ENCODE results near the gene ZRANB2.

Gene ZRANB2

DNA sequence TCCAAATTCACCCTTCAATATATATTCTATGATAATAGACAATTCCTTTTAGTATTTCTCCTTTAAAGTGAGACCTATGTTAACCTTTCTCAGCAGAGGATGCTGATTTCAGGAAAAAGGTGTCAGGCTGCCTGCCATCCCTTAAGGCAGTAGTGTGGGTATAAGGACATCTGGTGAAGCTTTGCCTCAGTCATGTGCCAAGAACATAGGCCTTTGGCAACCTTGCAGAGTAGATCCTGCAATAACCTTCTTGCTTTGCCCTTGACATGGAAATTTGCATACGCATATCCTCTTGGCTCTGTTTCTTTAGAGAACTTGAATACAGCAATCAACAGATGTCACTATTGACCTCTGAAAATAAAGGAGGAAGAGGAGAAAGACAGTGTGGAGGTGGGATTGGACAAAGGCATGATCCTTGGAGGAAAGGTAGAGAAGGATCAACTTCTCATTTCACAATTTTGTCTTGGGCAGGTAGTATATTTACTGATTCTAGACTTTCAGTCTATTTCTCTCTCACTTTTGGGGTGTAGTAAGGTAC is 21.1 kb upstream of the ZRANB2 start:
- no peak overlapping the region for H3K9ac ChIP-seq (ENCODE audit: insufficient read length, low read depth)
- no peaks in the 10 kb centered on the region for H3K4me1 ChIP-seq (ENCODE audit: insufficient read depth, insufficient read length)
- H3K9me3 ChIP-seq (ENCODE audit: insufficient read depth, low read length), result no peaks in the 10 kb centered on the region
- no peaks in the 10 kb centered on the region for H3K27me3 ChIP-seq (ENCODE audit: insufficient read depth, insufficient read length)
- no peaks in the 10 kb centered on the region for H3K36me3 ChIP-seq (ENCODE audit: insufficient read depth, insufficient read length, low read length)
- H3K4me3 ChIP-seq (ENCODE audit: insufficient read length, low read depth), result no peak overlapping the region
- no peak for TF ChIP-seq YY1 (IDR thresholded peaks at IDR 0.05; ENCODE audit: insufficient read depth, insufficient read length)
- TF ChIP-seq SUZ12 (IDR thresholded peaks at IDR 0.05; ENCODE audit: extremely low read depth, insufficient read depth, insufficient read length), result no peak
- TF ChIP-seq ZNF274 (IDR thresholded peaks at IDR 0.05; ENCODE audit: low read depth, low read length), result no peak
- no peak for DNase-seq (ENCODE audit: low read depth, low spot score)

DNA sequence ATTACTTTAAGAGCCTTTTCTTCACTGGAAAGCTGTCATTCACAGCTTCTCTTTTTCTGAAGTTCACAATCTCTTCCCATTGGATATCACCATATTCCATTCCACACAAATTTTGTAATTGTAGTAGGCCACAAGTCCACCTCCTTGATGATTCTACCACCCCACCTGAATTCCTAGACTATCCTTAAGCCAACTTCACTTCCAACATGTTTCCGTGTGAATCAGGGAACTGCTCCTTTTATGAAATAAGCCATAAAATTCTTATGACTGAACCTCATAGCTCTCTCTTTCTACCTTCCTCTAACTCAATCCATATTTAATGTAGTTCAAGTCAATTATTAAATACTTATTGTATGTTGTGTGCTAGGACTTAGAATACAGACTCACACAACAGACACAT is 16.6 kb upstream of the ZRANB2 start:
- Histone ChIP-seq H3K36me3 (ENCODE audit: insufficient read depth, insufficient read length, low read length) (no peaks in the 10 kb centered on the region), H3K27me3 (ENCODE audit: insufficient read depth, insufficient read length) (no peaks in the 10 kb centered on the region), H3K9me3 (ENCODE audit: insufficient read depth, low read length) (no peaks in the 10 kb centered on the region), H3K4me3 (ENCODE audit: insufficient read length, low read depth) (no peak overlapping the region), H3K4me1 (ENCODE audit: insufficient read depth, insufficient read length) (no peaks in the 10 kb centered on the region), H3K9ac (ENCODE audit: insufficient read length, low read depth) (no peak overlapping the region)
- no peak for TF ChIP-seq SUZ12 (IDR thresholded peaks at IDR 0.05; ENCODE audit: extremely low read depth, insufficient read depth, insufficient read length)
- no peak for TF ChIP-seq YY1 (IDR thresholded peaks at IDR 0.05; ENCODE audit: insufficient read depth, insufficient read length)
- no peak for TF ChIP-seq ZNF274 (IDR thresholded peaks at IDR 0.05; ENCODE audit: low read depth, low read length)
- DNase-seq (ENCODE audit: low read depth, low spot score), result no peak

DNA sequence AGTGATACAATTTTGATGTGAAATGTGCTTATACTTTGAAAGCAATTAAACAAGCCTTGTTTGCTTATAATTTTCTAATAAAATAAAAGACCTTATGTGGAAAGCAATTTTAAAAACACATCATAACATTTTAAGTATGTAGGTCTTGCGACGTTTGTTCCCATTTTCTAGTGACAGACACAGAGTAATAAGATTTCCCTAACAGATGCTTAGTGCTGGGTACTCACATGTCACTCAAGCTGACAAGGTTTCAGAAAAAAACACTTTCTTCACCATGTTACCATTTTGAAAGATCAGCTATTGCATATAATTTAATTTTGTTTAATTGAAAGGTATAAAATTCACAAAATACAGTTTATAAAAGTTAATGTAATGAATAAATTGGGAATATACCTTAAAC is 14.1 kb upstream of the ZRANB2 start:
- H3K36me3 ChIP-seq (ENCODE audit: insufficient read depth, insufficient read length, low read length), result no peaks in the 10 kb centered on the region
- H3K9ac ChIP-seq (ENCODE audit: insufficient read length, low read depth), result no peak overlapping the region
- TF ChIP-seq YY1 (IDR thresholded peaks at IDR 0.05; ENCODE audit: insufficient read depth, insufficient read length), result no peak
- no peak for TF ChIP-seq ZNF274 (IDR thresholded peaks at IDR 0.05; ENCODE audit: low read depth, low read length)
- no peak for TF ChIP-seq SUZ12 (IDR thresholded peaks at IDR 0.05; ENCODE audit: extremely low read depth, insufficient read depth, insufficient read length)
- H3K27me3 ChIP-seq (ENCODE audit: insufficient read depth, insufficient read length), result no peaks in the 10 kb centered on the region
- H3K4me1 ChIP-seq (ENCODE audit: insufficient read depth, insufficient read length), result no peaks in the 10 kb centered on the region
- no peak overlapping the region for H3K4me3 ChIP-seq (ENCODE audit: insufficient read length, low read depth)
- DNase-seq (ENCODE audit: low read depth, low spot score), result no peak
- H3K9me3 ChIP-seq (ENCODE audit: insufficient read depth, low read length), result no peaks in the 10 kb centered on the region

DNA sequence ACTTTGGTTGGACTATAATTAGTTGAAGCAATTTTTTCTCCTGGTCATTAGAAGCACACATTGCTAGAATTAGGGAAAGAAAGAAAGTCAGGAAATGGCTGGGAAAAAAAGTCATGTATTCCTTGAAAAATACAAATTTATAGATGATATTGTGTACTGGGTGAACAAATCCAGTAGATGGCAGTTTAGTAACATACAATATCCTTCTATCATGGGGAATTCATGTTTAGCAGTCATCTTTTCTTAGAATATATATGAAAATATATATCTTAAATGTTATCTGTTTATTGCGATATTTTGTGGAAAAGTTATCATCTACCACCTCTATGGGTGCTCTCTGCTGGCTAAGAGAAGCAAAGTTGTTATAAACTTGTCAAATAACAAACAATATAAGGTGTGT is 13.1 kb upstream of the ZRANB2 start:
- no peaks in the 10 kb centered on the region for H3K9me3 ChIP-seq (ENCODE audit: insufficient read depth, low read length)
- no peaks in the 10 kb centered on the region for H3K36me3 ChIP-seq (ENCODE audit: insufficient read depth, insufficient read length, low read length)
- no peaks in the 10 kb centered on the region for H3K27me3 ChIP-seq (ENCODE audit: insufficient read depth, insufficient read length)
- H3K9ac ChIP-seq (ENCODE audit: insufficient read length, low read depth), result no peak overlapping the region
- no peak for DNase-seq (ENCODE audit: low read depth, low spot score)
- no peak for TF ChIP-seq YY1 (IDR thresholded peaks at IDR 0.05; ENCODE audit: insufficient read depth, insufficient read length)
- TF ChIP-seq SUZ12 (IDR thresholded peaks at IDR 0.05; ENCODE audit: extremely low read depth, insufficient read depth, insufficient read length), result no peak
- no peak for TF ChIP-seq ZNF274 (IDR thresholded peaks at IDR 0.05; ENCODE audit: low read depth, low read length)
- no peaks in the 10 kb centered on the region for H3K4me1 ChIP-seq (ENCODE audit: insufficient read depth, insufficient read length)
- H3K4me3 ChIP-seq (ENCODE audit: insufficient read length, low read depth), result no peak overlapping the region

DNA sequence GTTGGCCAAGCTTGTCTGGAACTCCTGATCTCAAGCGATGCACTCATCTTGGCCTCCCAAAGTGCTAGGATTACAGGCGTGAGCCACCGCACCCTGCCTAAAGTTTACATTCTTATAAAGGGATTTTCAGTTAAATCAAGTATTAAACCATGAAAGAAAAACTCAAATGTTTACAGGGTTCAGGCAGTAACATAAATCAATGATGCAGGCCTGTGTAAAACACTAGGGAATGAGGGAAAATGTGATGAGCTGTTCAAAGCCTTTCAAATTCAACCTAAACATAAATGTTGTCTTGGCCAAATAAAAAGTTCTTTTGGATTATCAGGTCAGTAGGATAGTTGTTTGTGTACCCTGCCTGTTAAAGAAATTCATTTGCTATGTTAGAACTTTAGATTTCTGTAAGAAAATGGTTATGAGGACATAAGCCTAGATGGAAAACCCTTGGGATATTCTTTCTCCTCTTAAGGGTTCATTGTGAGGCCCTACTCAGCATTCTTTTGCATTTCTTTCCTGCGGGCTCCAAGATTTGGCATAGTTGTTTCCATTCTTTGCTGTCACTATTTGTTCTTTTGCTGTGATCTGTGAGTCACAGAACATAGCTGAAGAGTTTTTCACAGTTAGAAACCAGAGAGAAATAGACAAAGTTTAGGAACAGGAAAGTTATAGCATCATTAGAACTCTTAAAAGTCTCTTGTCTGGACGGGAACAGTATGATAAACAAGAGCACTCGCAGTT is 8.9 kb upstream of the ZRANB2 start:
- Histone ChIP-seq H3K27me3 (ENCODE audit: insufficient read depth, insufficient read length) (no peaks in the 10 kb centered on the region), H3K9ac (ENCODE audit: insufficient read length, low read depth) (no peak overlapping the region), H3K4me3 (ENCODE audit: insufficient read length, low read depth) (no peak overlapping the region), H3K9me3 (ENCODE audit: insufficient read depth, low read length) (no peaks in the 10 kb centered on the region), H3K36me3 (ENCODE audit: insufficient read depth, insufficient read length, low read length) (no peaks in the 10 kb centered on the region), H3K4me1 (ENCODE audit: insufficient read depth, insufficient read length) (no peaks in the 10 kb centered on the region)
- TF ChIP-seq ZNF274 (IDR thresholded peaks at IDR 0.05; ENCODE audit: low read depth, low read length) (no peak), SUZ12 (IDR thresholded peaks at IDR 0.05; ENCODE audit: extremely low read depth, insufficient read depth, insufficient read length) (no peak), YY1 (IDR thresholded peaks at IDR 0.05; ENCODE audit: insufficient read depth, insufficient read length) (no peak)
- DNase-seq (ENCODE audit: low read depth, low spot score), result no peak

DNA sequence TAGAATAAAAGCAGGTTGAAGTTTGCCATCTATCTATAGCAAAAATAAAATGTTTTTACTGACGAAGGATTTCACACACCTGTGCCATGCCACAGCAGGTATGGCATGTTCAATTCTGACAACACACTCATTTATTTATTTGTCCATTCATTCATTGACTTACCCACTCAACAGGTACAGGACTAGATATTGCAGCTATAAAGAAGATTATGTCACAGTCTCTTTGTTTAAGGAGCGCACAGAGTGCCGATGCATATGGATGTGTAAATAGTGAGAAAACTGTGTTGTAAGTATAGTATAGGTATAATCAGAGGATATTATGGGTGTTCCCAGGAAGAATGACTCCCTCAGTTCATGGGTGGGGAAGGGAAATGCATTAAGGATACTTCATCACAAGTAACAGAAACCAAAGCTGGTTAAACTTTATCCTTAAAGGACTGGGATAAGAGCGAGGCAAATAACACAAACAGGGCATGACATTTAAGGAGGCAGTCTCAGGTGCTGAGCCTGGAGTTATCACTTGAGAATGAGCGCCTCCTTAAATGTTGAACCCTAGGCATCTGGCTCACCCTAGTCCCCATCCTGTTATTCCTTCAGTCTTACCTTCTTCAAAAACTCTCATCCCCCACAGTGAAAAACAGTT is 7.9 kb upstream of the ZRANB2 start:
- no peak for TF ChIP-seq YY1 (IDR thresholded peaks at IDR 0.05; ENCODE audit: insufficient read depth, insufficient read length)
- TF ChIP-seq SUZ12 (IDR thresholded peaks at IDR 0.05; ENCODE audit: extremely low read depth, insufficient read depth, insufficient read length), result no peak
- TF ChIP-seq ZNF274 (IDR thresholded peaks at IDR 0.05; ENCODE audit: low read depth, low read length), result no peak
- no peaks in the 10 kb centered on the region for H3K27me3 ChIP-seq (ENCODE audit: insufficient read depth, insufficient read length)
- H3K4me1 ChIP-seq (ENCODE audit: insufficient read depth, insufficient read length), result no peaks in the 10 kb centered on the region
- no peaks in the 10 kb centered on the region for H3K36me3 ChIP-seq (ENCODE audit: insufficient read depth, insufficient read length, low read length)
- no peaks in the 10 kb centered on the region for H3K9me3 ChIP-seq (ENCODE audit: insufficient read depth, low read length)
- H3K9ac ChIP-seq (ENCODE audit: insufficient read length, low read depth), result no peak overlapping the region
- no peak overlapping the region for H3K4me3 ChIP-seq (ENCODE audit: insufficient read length, low read depth)
- no peak for DNase-seq (ENCODE audit: low read depth, low spot score)

DNA sequence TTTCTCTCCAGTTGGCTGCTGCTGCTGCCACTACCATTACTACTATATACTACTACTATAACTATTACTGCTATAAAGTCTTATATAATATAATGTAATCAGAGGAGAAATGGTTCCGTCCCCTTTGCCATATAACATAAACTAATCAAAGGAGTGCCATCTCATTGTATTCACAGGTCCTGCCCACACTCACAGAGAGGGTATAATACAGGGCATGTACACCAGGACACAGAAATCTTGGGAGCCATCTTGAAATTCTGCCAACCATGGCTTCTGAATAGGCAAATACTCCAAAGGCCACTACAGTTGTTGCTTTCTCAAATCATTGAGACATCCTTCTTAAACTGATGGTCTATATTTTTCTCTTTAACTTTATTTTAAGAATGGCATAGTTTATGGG is 6.9 kb upstream of the ZRANB2 start:
- H3K9ac ChIP-seq (ENCODE audit: insufficient read length, low read depth), result no peak overlapping the region
- DNase-seq (ENCODE audit: low read depth, low spot score), result no peak
- no peaks in the 10 kb centered on the region for H3K4me1 ChIP-seq (ENCODE audit: insufficient read depth, insufficient read length)
- H3K27me3 ChIP-seq (ENCODE audit: insufficient read depth, insufficient read length), result no peaks in the 10 kb centered on the region
- no peak for TF ChIP-seq SUZ12 (IDR thresholded peaks at IDR 0.05; ENCODE audit: extremely low read depth, insufficient read depth, insufficient read length)
- TF ChIP-seq YY1 (IDR thresholded peaks at IDR 0.05; ENCODE audit: insufficient read depth, insufficient read length), result no peak
- TF ChIP-seq ZNF274 (IDR thresholded peaks at IDR 0.05; ENCODE audit: low read depth, low read length), result no peak
- no peaks in the 10 kb centered on the region for H3K9me3 ChIP-seq (ENCODE audit: insufficient read depth, low read length)
- H3K36me3 ChIP-seq (ENCODE audit: insufficient read depth, insufficient read length, low read length), result no peaks in the 10 kb centered on the region
- no peak overlapping the region for H3K4me3 ChIP-seq (ENCODE audit: insufficient read length, low read depth)

Measured in NT2/D1 (cell line).